HL-60 (cell line): ENCODE data around the gene SLC39A2.

ENCODE experiments used
- DNase-seq, 2 experiments: peaks; one replicate each; pipeline ENCODE4 v3.0.0-alpha.2; 2010 to 2020; ENCODE audit warnings: low read depth in 1 of 2, low spot score in 1 of 2
- H3K27ac ChIP-seq: fragments of 250-450 bp; sonication (Bioruptor Pico); replicated peaks from 2 replicates; pipeline ENCODE4 v1.5.1; 2020; ENCODE audit warnings: mild to moderate bottlenecking, moderate library complexity
- H3K27me3 ChIP-seq: fragments of 250-450 bp; sonication (Bioruptor Pico); 2 replicates; pipeline ENCODE4 v1.5.1; 2021; ENCODE audit warnings: mild to moderate bottlenecking, moderate library complexity; ENCODE audit not compliant: insufficient read depth, poor library complexity, severe bottlenecking
- H3K4me3 ChIP-seq: replicated peaks from 2 replicates; pipeline ENCODE4 v1.5.1; 2011; ENCODE audit warnings: mild to moderate bottlenecking, control low read depth, low read length; ENCODE audit not compliant: insufficient read depth
- GABPA ChIP-seq: IDR thresholded peaks from 2 replicates; pipeline ENCODE4 v1.6.1; 2012; ENCODE audit warnings: low read depth
- POLR2AphosphoS5 ChIP-seq: IDR thresholded peaks from 2 replicates; pipeline ENCODE4 v1.6.1; 2012; ENCODE audit warnings: low read depth
- SPI1 ChIP-seq: IDR thresholded peaks from 2 replicates; pipeline ENCODE4 v1.6.1; 2012; ENCODE audit warnings: low read depth, mild to moderate bottlenecking, borderline replicate concordance
- TF ChIP-seq, protein P1 (sequence below): IDR thresholded peaks from 2 replicates; pipeline ENCODE4 v1.6.1; 2012; ENCODE audit warnings: low read depth; ENCODE audit not compliant: insufficient replicate concordance
- TF ChIP-seq, protein P2 (sequence below): IDR thresholded peaks from one replicate; pipeline ENCODE4 v1.5.1; 2011; ENCODE audit warnings: low read length, control low read depth, inconsistent platforms; ENCODE audit not compliant: insufficient read depth

SLC39A2 gene

DNA sequence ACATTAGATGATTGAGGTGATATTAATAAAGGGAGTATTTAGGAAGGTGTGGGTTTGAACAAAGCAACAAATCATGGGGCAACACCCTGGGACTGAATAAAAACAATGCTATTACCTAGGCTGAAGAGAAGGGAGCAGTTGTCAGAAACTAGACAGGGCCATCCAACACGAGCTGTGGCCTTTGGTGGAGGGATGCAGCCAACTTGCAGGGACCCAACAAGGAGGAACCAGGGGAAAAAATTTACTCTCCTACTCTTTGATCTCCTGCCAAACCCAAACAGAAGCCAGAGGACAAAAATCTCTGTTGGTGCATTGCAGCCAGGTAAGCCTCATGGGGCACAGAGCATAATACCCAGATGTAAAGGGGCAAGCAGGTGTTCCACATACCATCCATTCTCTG is 12.0 kb downstream of the SLC39A2 start:
- Histone ChIP-seq H3K27me3 (no peaks in the 10 kb centered on the region), H3K27ac (no peak overlapping the region), H3K4me3 (no peak overlapping the region)
- DNase-seq: no peak
- TF ChIP-seq GABPA (no peak), POLR2AphosphoS5 (no peak), SPI1 (no peak)
- TF ChIP-seq, protein P1, sequence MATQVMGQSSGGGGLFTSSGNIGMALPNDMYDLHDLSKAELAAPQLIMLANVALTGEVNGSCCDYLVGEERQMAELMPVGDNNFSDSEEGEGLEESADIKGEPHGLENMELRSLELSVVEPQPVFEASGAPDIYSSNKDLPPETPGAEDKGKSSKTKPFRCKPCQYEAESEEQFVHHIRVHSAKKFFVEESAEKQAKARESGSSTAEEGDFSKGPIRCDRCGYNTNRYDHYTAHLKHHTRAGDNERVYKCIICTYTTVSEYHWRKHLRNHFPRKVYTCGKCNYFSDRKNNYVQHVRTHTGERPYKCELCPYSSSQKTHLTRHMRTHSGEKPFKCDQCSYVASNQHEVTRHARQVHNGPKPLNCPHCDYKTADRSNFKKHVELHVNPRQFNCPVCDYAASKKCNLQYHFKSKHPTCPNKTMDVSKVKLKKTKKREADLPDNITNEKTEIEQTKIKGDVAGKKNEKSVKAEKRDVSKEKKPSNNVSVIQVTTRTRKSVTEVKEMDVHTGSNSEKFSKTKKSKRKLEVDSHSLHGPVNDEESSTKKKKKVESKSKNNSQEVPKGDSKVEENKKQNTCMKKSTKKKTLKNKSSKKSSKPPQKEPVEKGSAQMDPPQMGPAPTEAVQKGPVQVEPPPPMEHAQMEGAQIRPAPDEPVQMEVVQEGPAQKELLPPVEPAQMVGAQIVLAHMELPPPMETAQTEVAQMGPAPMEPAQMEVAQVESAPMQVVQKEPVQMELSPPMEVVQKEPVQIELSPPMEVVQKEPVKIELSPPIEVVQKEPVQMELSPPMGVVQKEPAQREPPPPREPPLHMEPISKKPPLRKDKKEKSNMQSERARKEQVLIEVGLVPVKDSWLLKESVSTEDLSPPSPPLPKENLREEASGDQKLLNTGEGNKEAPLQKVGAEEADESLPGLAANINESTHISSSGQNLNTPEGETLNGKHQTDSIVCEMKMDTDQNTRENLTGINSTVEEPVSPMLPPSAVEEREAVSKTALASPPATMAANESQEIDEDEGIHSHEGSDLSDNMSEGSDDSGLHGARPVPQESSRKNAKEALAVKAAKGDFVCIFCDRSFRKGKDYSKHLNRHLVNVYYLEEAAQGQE: no peak
- TF ChIP-seq, protein P2, sequence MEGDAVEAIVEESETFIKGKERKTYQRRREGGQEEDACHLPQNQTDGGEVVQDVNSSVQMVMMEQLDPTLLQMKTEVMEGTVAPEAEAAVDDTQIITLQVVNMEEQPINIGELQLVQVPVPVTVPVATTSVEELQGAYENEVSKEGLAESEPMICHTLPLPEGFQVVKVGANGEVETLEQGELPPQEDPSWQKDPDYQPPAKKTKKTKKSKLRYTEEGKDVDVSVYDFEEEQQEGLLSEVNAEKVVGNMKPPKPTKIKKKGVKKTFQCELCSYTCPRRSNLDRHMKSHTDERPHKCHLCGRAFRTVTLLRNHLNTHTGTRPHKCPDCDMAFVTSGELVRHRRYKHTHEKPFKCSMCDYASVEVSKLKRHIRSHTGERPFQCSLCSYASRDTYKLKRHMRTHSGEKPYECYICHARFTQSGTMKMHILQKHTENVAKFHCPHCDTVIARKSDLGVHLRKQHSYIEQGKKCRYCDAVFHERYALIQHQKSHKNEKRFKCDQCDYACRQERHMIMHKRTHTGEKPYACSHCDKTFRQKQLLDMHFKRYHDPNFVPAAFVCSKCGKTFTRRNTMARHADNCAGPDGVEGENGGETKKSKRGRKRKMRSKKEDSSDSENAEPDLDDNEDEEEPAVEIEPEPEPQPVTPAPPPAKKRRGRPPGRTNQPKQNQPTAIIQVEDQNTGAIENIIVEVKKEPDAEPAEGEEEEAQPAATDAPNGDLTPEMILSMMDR: no peak

DNA sequence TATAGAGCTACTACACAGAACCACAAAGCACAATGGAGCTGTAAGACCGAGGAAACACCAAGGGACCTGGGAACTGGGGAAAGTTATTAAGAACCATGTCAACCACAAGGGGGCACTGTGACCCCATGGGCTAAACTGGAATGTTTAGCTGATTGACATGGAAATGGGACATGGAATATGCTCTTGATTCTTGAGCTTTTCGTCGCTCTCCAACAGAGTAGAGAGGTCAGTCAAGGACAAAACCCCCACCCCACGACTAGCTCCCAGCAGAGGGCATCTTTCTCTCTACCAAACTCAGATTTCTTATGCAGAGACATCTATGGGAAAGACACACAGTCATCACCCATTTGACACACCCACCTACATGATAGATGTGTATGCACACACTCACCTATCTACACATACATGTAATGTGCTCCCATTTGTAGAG is 15.7 kb downstream of the SLC39A2 start:
- no peaks in the 10 kb centered on the region for H3K27me3 ChIP-seq
- no peak overlapping the region for H3K27ac ChIP-seq
- peak; percentile 62 to 80 for DNase-seq
- H3K4me3 ChIP-seq: no peak overlapping the region
- TF ChIP-seq, protein P2: peak; percentile 72
- TF ChIP-seq, protein P1: no peak

DNA sequence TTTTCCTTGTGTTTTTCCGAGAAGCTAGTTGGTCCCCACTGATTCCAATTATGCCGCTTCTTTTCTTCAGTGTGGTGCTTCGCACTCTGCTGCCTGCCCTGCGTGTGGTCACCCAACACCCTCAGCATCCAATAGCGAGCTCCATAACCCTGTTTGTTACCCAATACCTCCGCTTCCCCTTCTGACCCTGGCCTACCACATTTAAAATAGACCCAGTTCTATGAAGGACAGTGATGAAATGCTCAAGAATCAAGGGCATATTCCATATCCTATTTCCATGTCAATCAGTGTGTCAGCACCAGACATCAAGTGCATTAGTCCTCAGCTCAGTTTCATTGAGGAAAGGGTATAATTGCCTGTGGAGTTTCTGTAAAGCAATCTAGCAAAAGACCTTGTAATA is 16.2 kb downstream of the SLC39A2 start:
- peak; percentile 60 to 78 for DNase-seq
- TF ChIP-seq SPI1 (0 out of 2 replicates have a peak, but pooled peaks have one; percentile 14), POLR2AphosphoS5 (no peak), GABPA (no peak)
- TF ChIP-seq, protein P2: no peak
- TF ChIP-seq, protein P1: no peak
- H3K27ac ChIP-seq: no peak overlapping the region
- H3K4me3 ChIP-seq: no peak overlapping the region
- no peaks in the 10 kb centered on the region for H3K27me3 ChIP-seq
